Measurements from ENCODE around the gene SREK1IP1. TPM values are rescaled to one million over a fixed set of nuclear protein-coding genes. Genes with fewer than 3 reads are reported as not detected.

The SREK1IP1 gene
- total and polyA plus RNA-seq, 9 of the 15 experiments (the other 6 are each of a cell fraction or from before 2014, with no cell fraction given), result 6.9 to 45.2 (median 21.7) TPM

- Histone ChIP-seq H3K4me1 (replicated peaks in 1 of 2; ENCODE audit: control insufficient read depth in 2 of 2, insufficient read depth in 2 of 2, low read length in 2 of 2) (no peaks in the 10 kb centered on the region), H4K20me1 (replicated peaks; ENCODE audit: control insufficient read depth, insufficient read depth, low read length) (no peaks in the 10 kb centered on the region), H3K79me2 (ENCODE audit: control insufficient read depth, insufficient read depth, low read length) (no peaks in the 10 kb centered on the region), H3K9ac (ENCODE audit: insufficient read depth in 1 of 2, low read depth in 2 of 2, low read length in 2 of 2) (no peak overlapping the region), H3K27me3 (ENCODE audit: control insufficient read depth in 2 of 2, insufficient read depth in 2 of 2, low read length in 2 of 2) (no peaks in the 10 kb centered on the region), H3K36me3 (ENCODE audit: control insufficient read depth, insufficient read depth, low read length) (peaks cover 38% of the 10 kb centered on the region), H3K4me3 (no peak overlapping the region), H3K27ac (ENCODE audit: extremely low read depth, low read depth, low read length) (no peak overlapping the region), H3K9me1 (ENCODE audit: control insufficient read depth, insufficient read depth, low read length) (no peaks in the 10 kb centered on the region), H2AFZ (ENCODE audit: low read depth, low read length) (no peak overlapping the region), H3K9me3 (replicated peaks; ENCODE audit: control insufficient read depth, insufficient read depth, low read depth, low read length) (no peaks in the 10 kb centered on the region), H3K4me2 (ENCODE audit: insufficient read depth, low read length) (no peak overlapping the region)
- FAIRE-seq, result no peak
- intact Hi-C loops (cut with micrococcal nuclease), result no loop called here
- no peak for TF ChIP-seq CC2D1A (IDR thresholded peaks at IDR 0.05)
- no peak for TF ChIP-seq ZNF57 (CRISPR knock-in tag; IDR thresholded peaks at IDR 0.05)
- TF ChIP-seq SREBF1 (IDR thresholded peaks at IDR 0.05; ENCODE audit: borderline replicate concordance, low read depth, low read length), result no peak
- TF ChIP-seq RAD21 (CRISPR knock-in tag; conservative IDR thresholded peaks at IDR 0.05 in 1 of 2, IDR thresholded peaks at IDR 0.05 in 1 of 2), result no peak
- no peak for TF ChIP-seq NR2C2 (CRISPR knock-in tag; IDR thresholded peaks at IDR 0.05)
- no peak for TF ChIP-seq NR2C2 (tag; IDR thresholded peaks at IDR 0.05)
- no peak for TF ChIP-seq MEIS2 (IDR thresholded peaks at IDR 0.05; ENCODE audit: partially characterized antibody)
- no peak for TF ChIP-seq MLLT1 (IDR thresholded peaks at IDR 0.05)
- TF ChIP-seq KLF1 (tag; IDR thresholded peaks at IDR 0.05), result no peak
- no peak for TF ChIP-seq SFPQ (IDR thresholded peaks at IDR 0.05; ENCODE audit: low read depth, low read length)
- no peak for TF ChIP-seq TAL1 (IDR thresholded peaks at IDR 0.05)
- no peak for TF ChIP-seq ZBTB33 (CRISPR knock-in tag; IDR thresholded peaks at IDR 0.05)
- ATAC-seq, result no peak
- DNase-seq (ENCODE audit: extremely low read depth in 1 of 4, low spot score in 3 of 4), result no peak
- in situ Hi-C loops (cut with MboI), result no loop called here
- ChIA-PET CTCF (ENCODE audit: low intra/inter-chr PET ratio) (no interaction called here), POLR2A (no interaction called here)
- BruUV-seq (replicated peaks), result no TSS peak
Observed at GRCh38 chr5:64742821-64743220, 25.7 kb downstream of the SREK1IP1 start.
